GM21526 (cell line): ENCODE measurements around the gene HMX3.

Experiments
- ATAC-seq: cut with Tn5 transposase; IDR thresholded peaks from one replicate; pipeline ENCODE4 v1.9.1; 2021; ENCODE audit warnings: moderate library complexity; ENCODE audit not compliant: unreplicated experiment, low FRiP score

HMX3 gene

GRCh38 chr10:123133541-123134342, 2.0 kb upstream of the HMX3 start:
- ATAC-seq: no peak

- no peak for ATAC-seq
These were observed 1.3 kb upstream of the HMX3 start for GRCh38 chr10:123134343-123134914.

- no peak for ATAC-seq
These were observed 805 bp upstream of the HMX3 start for GRCh38 chr10:123134915-123135414.

GRCh38 chr10:123136221-123136805, 543 bp downstream of the HMX3 start:
- ATAC-seq: no peak

GRCh38 chr10:123136806-123137642, 1.3 kb downstream of the HMX3 start:
- ATAC-seq: no peak

- no peak for ATAC-seq
These were observed 3.4 kb downstream of the HMX3 start for GRCh38 chr10:123139165-123139520.

GRCh38 chr10:123139521-123140163, 3.9 kb downstream of the HMX3 start:
- no peak for ATAC-seq

GRCh38 chr10:123140164-123140982, 4.6 kb downstream of the HMX3 start:
- no peak for ATAC-seq

- no peak for ATAC-seq
These were observed 5.2 kb downstream of the HMX3 start for GRCh38 chr10:123140983-123141390.

- ATAC-seq: no peak
These were observed 6.3 kb downstream of the HMX3 start for GRCh38 chr10:123141791-123142700.

GRCh38 chr10:123142701-123143161, 7.0 kb downstream of the HMX3 start:
- ATAC-seq: no peak

GRCh38 chr10:123143162-123143824, 7.5 kb downstream of the HMX3 start:
- ATAC-seq: no peak

GRCh38 chr10:123143825-123144168, 8.0 kb downstream of the HMX3 start:
- ATAC-seq: no peak

GRCh38 chr10:123144697-123145541, 9.1 kb downstream of the HMX3 start:
- ATAC-seq: no peak

GRCh38 chr10:123145542-123146012, 9.8 kb downstream of the HMX3 start:
- ATAC-seq: no peak

GRCh38 chr10:123146013-123146893, 10.5 kb downstream of the HMX3 start:
- ATAC-seq: no peak
